Activated T-helper 1 cell treated with anti-CD3 and anti-CD28 coated beads, Interleukin-2, amount 50 U/mL, for 16 hours (primary cell): Measurements from ENCODE around the gene DNAJB12.
"Not testable (repeated sequence)": the region's sequence is repeated elsewhere in the genome, so short reads cannot be mapped to it uniquely, and the experiment has no call there.

Experiments used
- DNase-seq, 2 donors: peaks; one replicate each; pipeline ENCODE4 v3.0.0-alpha.2; 2020; ENCODE audit warnings: low read depth in 1 of 2, low spot score in 1 of 2

Gene DNAJB12

GRCh38 chr10:72354356-72355213 lies at the start of gene DNAJB12:
Gene DNAJB12 (minus strand): TSS chr10:72354919. CDS start chr10:72354897, 22 bp downstream.
- peak; percentile 70 to 82 for DNase-seq

- not testable (repeated sequence) for DNase-seq
These were observed 40.9 kb upstream of the DNAJB12 start for GRCh38 chr10:72395581-72395980.

- no peak for DNase-seq
These were observed 37.9 kb upstream of the DNAJB12 start for GRCh38 chr10:72392571-72392970.

GRCh38 chr10:72390764-72391163 lies 36.0 kb upstream of the DNAJB12 start:
- DNase-seq = no peak

GRCh38 chr10:72389716-72390115 lies 35.0 kb upstream of the DNAJB12 start:
- DNase-seq = no peak

GRCh38 chr10:72389014-72389413 lies 34.3 kb upstream of the DNAJB12 start:
- DNase-seq = no peak

- no peak for DNase-seq
These were observed 33.3 kb upstream of the DNAJB12 start for GRCh38 chr10:72388062-72388461.

GRCh38 chr10:72386916-72387586 lies 32.3 kb upstream of the DNAJB12 start:
- no peak for DNase-seq

GRCh38 chr10:72385724-72386123 lies 31.0 kb upstream of the DNAJB12 start:
- DNase-seq = no peak

GRCh38 chr10:72384982-72385381 lies 30.3 kb upstream of the DNAJB12 start:
- not testable (repeated sequence) for DNase-seq

- DNase-seq = no peak
These were observed 25.1 kb upstream of the DNAJB12 start for GRCh38 chr10:72379776-72380175.

GRCh38 chr10:72379062-72379461 lies 24.3 kb upstream of the DNAJB12 start:
- DNase-seq = no peak

- no peak for DNase-seq
These were observed 20.9 kb upstream of the DNAJB12 start for GRCh38 chr10:72375585-72375984.

GRCh38 chr10:72375173-72375572 lies 20.5 kb upstream of the DNAJB12 start:
- no peak for DNase-seq

- no peak for DNase-seq
These were observed 15.5 kb upstream of the DNAJB12 start for GRCh38 chr10:72370201-72370722.

GRCh38 chr10:72367301-72367960 lies 12.7 kb upstream of the DNAJB12 start:
- DNase-seq = no peak

GRCh38 chr10:72365106-72365895 lies 10.6 kb upstream of the DNAJB12 start:
- no peak for DNase-seq

GRCh38 chr10:72364239-72364777 lies 9.6 kb upstream of the DNAJB12 start:
- DNase-seq = peak; percentile 69 to 71

GRCh38 chr10:72356987-72357386 lies 2.3 kb upstream of the DNAJB12 start:
- DNase-seq = no peak

- DNase-seq = no peak
These were observed 1.4 kb upstream of the DNAJB12 start for GRCh38 chr10:72356115-72356514.

GRCh38 chr10:72355214-72355555 lies 466 bp upstream of the DNAJB12 start:
- DNase-seq = no peak
